Peyer's patch (tissue), 4 donors: ENCODE measurements around the gene BCAN.

Experiments
- POLR2A ChIP-seq, 2 donors: fragments of 450-650 bp; IDR thresholded peaks; one replicate each; pipeline ENCODE4 v1.5.1; 2017; ENCODE audit warnings: antibody characterized with exemption in 2 of 2, mild to moderate bottlenecking in 2 of 2, moderate library complexity in 2 of 2
- TF ChIP-seq, protein P1 (sequence below), 6 experiments: fragments of 450-650 bp in 4 of 6; fragments of 200-600 bp in 2 of 6; sonication (generic) in 1 of 6; IDR thresholded peaks; one replicate each; pipeline ENCODE4 v1.5.1; 2017 to 2019; ENCODE audit warnings: antibody characterized with exemption in 6 of 6, mild to moderate bottlenecking in 3 of 6, moderate library complexity in 1 of 6

DNA sequence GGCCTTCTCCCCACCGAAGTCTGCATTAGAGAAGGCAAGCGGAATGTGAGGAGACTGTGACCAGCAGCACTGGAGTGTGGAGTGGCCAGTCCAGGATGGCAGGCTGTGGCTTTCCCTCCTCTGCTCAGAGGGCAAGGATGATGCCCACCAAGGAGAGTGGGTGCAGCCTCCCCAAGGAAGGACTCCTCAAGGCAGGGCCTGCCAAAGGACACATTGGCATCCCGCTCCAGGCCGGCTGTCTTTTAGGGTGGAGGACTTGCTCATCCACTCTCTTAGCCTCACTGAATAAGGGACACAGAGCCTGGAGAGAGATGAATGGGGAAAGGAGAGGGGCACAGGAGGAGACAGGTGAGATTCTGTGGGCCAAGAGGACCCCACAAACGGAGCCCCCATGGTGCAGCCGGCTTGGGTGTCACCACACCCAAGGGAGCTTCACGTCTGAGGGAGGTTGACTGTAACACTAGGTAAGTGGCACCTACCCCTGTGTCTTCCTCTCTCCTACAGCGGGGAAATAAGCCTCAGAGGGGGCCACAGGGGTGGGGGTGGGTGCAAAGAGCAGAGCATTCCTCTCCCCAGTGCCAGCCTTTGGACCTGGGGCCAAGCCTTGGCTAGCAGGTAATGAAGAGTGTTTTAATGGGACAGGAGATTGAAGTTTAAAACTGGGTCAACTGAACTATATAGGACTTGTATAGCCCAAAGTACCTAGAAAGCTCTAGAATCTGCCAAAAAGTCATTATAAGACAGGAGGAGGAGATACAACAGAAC lies 39.5 kb downstream of the BCAN start:
- TF ChIP-seq, protein P1, sequence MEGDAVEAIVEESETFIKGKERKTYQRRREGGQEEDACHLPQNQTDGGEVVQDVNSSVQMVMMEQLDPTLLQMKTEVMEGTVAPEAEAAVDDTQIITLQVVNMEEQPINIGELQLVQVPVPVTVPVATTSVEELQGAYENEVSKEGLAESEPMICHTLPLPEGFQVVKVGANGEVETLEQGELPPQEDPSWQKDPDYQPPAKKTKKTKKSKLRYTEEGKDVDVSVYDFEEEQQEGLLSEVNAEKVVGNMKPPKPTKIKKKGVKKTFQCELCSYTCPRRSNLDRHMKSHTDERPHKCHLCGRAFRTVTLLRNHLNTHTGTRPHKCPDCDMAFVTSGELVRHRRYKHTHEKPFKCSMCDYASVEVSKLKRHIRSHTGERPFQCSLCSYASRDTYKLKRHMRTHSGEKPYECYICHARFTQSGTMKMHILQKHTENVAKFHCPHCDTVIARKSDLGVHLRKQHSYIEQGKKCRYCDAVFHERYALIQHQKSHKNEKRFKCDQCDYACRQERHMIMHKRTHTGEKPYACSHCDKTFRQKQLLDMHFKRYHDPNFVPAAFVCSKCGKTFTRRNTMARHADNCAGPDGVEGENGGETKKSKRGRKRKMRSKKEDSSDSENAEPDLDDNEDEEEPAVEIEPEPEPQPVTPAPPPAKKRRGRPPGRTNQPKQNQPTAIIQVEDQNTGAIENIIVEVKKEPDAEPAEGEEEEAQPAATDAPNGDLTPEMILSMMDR (IDR thresholded peaks at IDR 0.05), result no peak
- no peak for TF ChIP-seq POLR2A (IDR thresholded peaks at IDR 0.05)
